Vagina (tissue), 2 donors: ENCODE data around the gene BID.

ENCODE experiments used
- POLR2A ChIP-seq, 2 donors: fragments of 450-650 bp; IDR thresholded peaks; one replicate each; pipeline ENCODE4 v1.6.1; 2017; ENCODE audit warnings: antibody characterized with exemption in 2 of 2, mild to moderate bottlenecking in 2 of 2, moderate library complexity in 2 of 2
- TF ChIP-seq, protein P1 (sequence below), 3 experiments: fragments of 450-650 bp in 2 of 3; fragments of 200-600 bp in 1 of 3; sonication (generic) in 1 of 3; IDR thresholded peaks; one replicate each; pipeline ENCODE4 v1.5.1; 2017 to 2019; ENCODE audit warnings: antibody characterized with exemption in 3 of 3, mild to moderate bottlenecking in 2 of 3, moderate library complexity in 2 of 3

- TF ChIP-seq, protein P1, sequence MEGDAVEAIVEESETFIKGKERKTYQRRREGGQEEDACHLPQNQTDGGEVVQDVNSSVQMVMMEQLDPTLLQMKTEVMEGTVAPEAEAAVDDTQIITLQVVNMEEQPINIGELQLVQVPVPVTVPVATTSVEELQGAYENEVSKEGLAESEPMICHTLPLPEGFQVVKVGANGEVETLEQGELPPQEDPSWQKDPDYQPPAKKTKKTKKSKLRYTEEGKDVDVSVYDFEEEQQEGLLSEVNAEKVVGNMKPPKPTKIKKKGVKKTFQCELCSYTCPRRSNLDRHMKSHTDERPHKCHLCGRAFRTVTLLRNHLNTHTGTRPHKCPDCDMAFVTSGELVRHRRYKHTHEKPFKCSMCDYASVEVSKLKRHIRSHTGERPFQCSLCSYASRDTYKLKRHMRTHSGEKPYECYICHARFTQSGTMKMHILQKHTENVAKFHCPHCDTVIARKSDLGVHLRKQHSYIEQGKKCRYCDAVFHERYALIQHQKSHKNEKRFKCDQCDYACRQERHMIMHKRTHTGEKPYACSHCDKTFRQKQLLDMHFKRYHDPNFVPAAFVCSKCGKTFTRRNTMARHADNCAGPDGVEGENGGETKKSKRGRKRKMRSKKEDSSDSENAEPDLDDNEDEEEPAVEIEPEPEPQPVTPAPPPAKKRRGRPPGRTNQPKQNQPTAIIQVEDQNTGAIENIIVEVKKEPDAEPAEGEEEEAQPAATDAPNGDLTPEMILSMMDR (IDR thresholded peaks at IDR 0.05), result no peak
- TF ChIP-seq POLR2A (IDR thresholded peaks at IDR 0.05), result no peak
These were observed 4.2 kb upstream of the BID start for GRCh38 chr22:17778412-17778976.
